GM23338 (cell line): ENCODE results near the gene IGLL5.

Source experiments
- CREB1 ChIP-seq: fragments of 250-450 bp; sonication (Bioruptor Pico); IDR thresholded peaks from 2 replicates; pipeline ENCODE4 v1.5.0; 2020; ENCODE audit warnings: low read depth, mild to moderate bottlenecking, moderate library complexity
- CTCF ChIP-seq, 2 experiments: fragments of 200-600 bp in 1 of 2; sonication (generic) in 1 of 2; conservative IDR thresholded peaks; 2 replicates each; pipeline versions ENCODE4 v1.5.1 to v1.6.1; 2016 to 2017; ENCODE audit warnings: antibody characterized with exemption in 2 of 2, low read depth in 2 of 2, mild to moderate bottlenecking in 2 of 2, moderate library complexity in 1 of 2
- EZH2 ChIP-seq: fragments of 200-600 bp; sonication (generic); IDR thresholded peaks from one replicate; pipeline ENCODE4 v1.8.0; 2017; ENCODE audit warnings: antibody characterized with exemption, mild to moderate bottlenecking, low read depth; ENCODE audit not compliant: unreplicated experiment
- NANOG ChIP-seq: IDR thresholded peaks from 2 replicates; pipeline ENCODE4 v1.6.1; 2016; ENCODE audit warnings: antibody characterized with exemption, borderline replicate concordance
- POLR2AphosphoS5 ChIP-seq: IDR thresholded peaks from 2 replicates; pipeline ENCODE4 v1.6.1; 2016; ENCODE audit warnings: antibody characterized with exemption, low read depth
- ZNF114 ChIP-seq: fragments of 250-450 bp; sonication (Bioruptor Pico); IDR thresholded peaks from 2 replicates; pipeline ENCODE4 v1.5.0; 2020; ENCODE audit warnings: mild to moderate bottlenecking, moderate library complexity

GRCh38 chr22:22883090-22883727 lies 4.4 kb upstream of the IGLL5 start:
- TF ChIP-seq CTCF (conservative IDR thresholded peaks at IDR 0.05; ENCODE audit: low read depth in 2 of 2), result no peak
- TF ChIP-seq NANOG, result no peak
- TF ChIP-seq POLR2AphosphoS5, result no peak
- TF ChIP-seq CREB1, result no peak
- TF ChIP-seq ZNF114 (CRISPR knock-in tag), result no peak
- no peak for TF ChIP-seq EZH2
